PC-9 (cell line): ENCODE measurements around the gene NOTCH3. TPM values are rescaled to one million over a fixed set of nuclear protein-coding genes. Genes with fewer than 3 reads are reported as not detected.

Experiments
- BruUV-seq: library from RNA; stranded (reverse); fragments of 400-500 nt; replicated peaks from 2 replicates; lab custom pipeline; 2021; lab: Mats Ljungman, UMichigan
- CTCF ChIA-PET: fragments of 300-600 bp; sonication (Branson Sonifier 250); formaldehyde crosslinking; loops from one replicate; lab custom pipeline; 2022; ENCODE audit warnings: antibody characterized with exemption; lab: Charles Lee
- POLR2A ChIA-PET: fragments of 300-600 bp; sonication (Branson Sonifier 250); formaldehyde crosslinking; loops from one replicate; lab custom pipeline; 2022; ENCODE audit warnings: antibody characterized with exemption; ENCODE audit not compliant: unreplicated experiment; lab: Charles Lee
- DNase-seq, 2 experiments: peaks; one replicate each; pipeline versions ENCODE4 v3.0.0 to v3.0.0-alpha.2; 2015 to 2022; ENCODE audit warnings: mixed read lengths in 1 of 2
- H2AFZ ChIP-seq: fragments of 200-600 bp; sonication (generic); 2 replicates; pipeline ENCODE4 v1.8.1; 2017; ENCODE audit warnings: antibody characterized with exemption
- H3F3A ChIP-seq: fragments of 200-600 bp; sonication (generic); 2 replicates; pipeline ENCODE4 v1.8.1; 2017; ENCODE audit warnings: antibody characterized with exemption, mild to moderate bottlenecking, low read depth; ENCODE audit not compliant: insufficient read depth
- H3K27ac ChIP-seq: fragments of 200-600 bp; sonication (generic); 2 replicates; pipeline ENCODE4 v1.6.1; 2016; ENCODE audit warnings: mixed run types
- H3K27me3 ChIP-seq: fragments of 200-600 bp; sonication (generic); 2 replicates; pipeline ENCODE4 v1.6.1; 2016; ENCODE audit warnings: low read depth, mixed run types; ENCODE audit not compliant: insufficient read depth
- H3K36me3 ChIP-seq: fragments of 200-600 bp; sonication (generic); 2 replicates; pipeline ENCODE4 v1.6.1; 2016; ENCODE audit warnings: low read depth, mixed run types
- H3K4me1 ChIP-seq: fragments of 200-600 bp; sonication (generic); replicated peaks from 2 replicates; pipeline ENCODE4 v1.6.1; 2016; ENCODE audit warnings: mixed run types; ENCODE audit not compliant: insufficient read depth
- H3K4me2 ChIP-seq: fragments of 200-600 bp; sonication (generic); 2 replicates; pipeline ENCODE4 v1.6.1; 2017; ENCODE audit warnings: mixed run types
- H3K4me3 ChIP-seq: fragments of 200-600 bp; sonication (generic); 2 replicates; pipeline ENCODE4 v1.6.1; 2016; ENCODE audit warnings: mixed run types
- H3K79me2 ChIP-seq: fragments of 200-600 bp; sonication (generic); 2 replicates; pipeline ENCODE4 v1.6.1; 2017; ENCODE audit warnings: low read depth, mixed run types
- H3K9me2 ChIP-seq: fragments of 200-600 bp; sonication (generic); 2 replicates; pipeline ENCODE4 v1.8.1; 2017; ENCODE audit warnings: mild to moderate bottlenecking; ENCODE audit not compliant: insufficient read depth
- H3K9me3 ChIP-seq: fragments of 200-600 bp; sonication (generic); 2 replicates; pipeline ENCODE4 v1.8.1; 2016; ENCODE audit warnings: low read depth; ENCODE audit not compliant: insufficient read depth
- H4K20me1 ChIP-seq: fragments of 200-600 bp; sonication (generic); 2 replicates; pipeline ENCODE4 v1.8.1; 2017; ENCODE audit not compliant: insufficient read depth
- CTCF ChIP-seq: fragments of 200-600 bp; sonication (generic); conservative IDR thresholded peaks from 2 replicates; pipeline ENCODE4 v1.6.1; 2017; ENCODE audit warnings: mixed run types, antibody characterized with exemption, mild to moderate bottlenecking, moderate library complexity
- EZH2 ChIP-seq: fragments of 200-600 bp; sonication (generic); IDR thresholded peaks from 2 replicates; pipeline ENCODE4 v1.8.0; 2017; ENCODE audit warnings: antibody characterized with exemption, low read depth
- intact Hi-C: fragments of 100-400 bp; cut with micrococcal nuclease; formaldehyde crosslinking; loops from one replicate; pipeline ENCODE4 v1.10.0; 2022; ENCODE audit not compliant: unreplicated experiment
- total RNA-seq: library from RNA; stranded (reverse); gene quantifications from 2 replicates; pipeline ENCODE4 v1.2.3, GENCODE V29; 2021

Gene NOTCH3
- total RNA-seq, 1 experiment from 2014 or later = 115 TPM

GRCh38 chr19:15213715-15214381 lies 13.1 kb upstream of the NOTCH3 start:
- Histone ChIP-seq H3K4me2 (no peak overlapping the region), H3K27me3 (no peaks in the 10 kb centered on the region), H3K9me2 (no peaks in the 10 kb centered on the region), H3F3A (peaks cover 43% of the 10 kb centered on the region), H4K20me1 (no peaks in the 10 kb centered on the region), H3K4me1 (peaks cover 52% of the 10 kb centered on the region), H3K4me3 (no peak overlapping the region), H3K36me3 (no peaks in the 10 kb centered on the region), H3K9me3 (no peaks in the 10 kb centered on the region), H2AFZ (no peak overlapping the region), H3K27ac (no peak overlapping the region), H3K79me2 (no peaks in the 10 kb centered on the region)
- DNase-seq = no peak
- intact Hi-C loops = loop anchor here (1.0 kb wide), 1 partner anchor 11 kb away; no protein-coding TSS in a partner anchor
- no peak for TF ChIP-seq EZH2
- no peak for TF ChIP-seq CTCF
- ChIA-PET CTCF (interaction anchor here (0.6 to 0.7 kb wide), 2 partner anchors 12 to 1726 kb away, joined by 4 to 7 read pairs; no protein-coding TSS in a partner anchor), POLR2A (no interaction called here)
- no TSS peak for BruUV-seq

- TF ChIP-seq EZH2 = no peak
- TF ChIP-seq CTCF = no peak
- Histone ChIP-seq H3K79me2 (no peaks in the 10 kb centered on the region), H3K4me3 (no peak overlapping the region), H3K27me3 (no peaks in the 10 kb centered on the region), H3K27ac (no peak overlapping the region), H3K36me3 (no peaks in the 10 kb centered on the region), H3K4me1 (peaks cover 52% of the 10 kb centered on the region), H4K20me1 (no peaks in the 10 kb centered on the region), H3F3A (peaks cover 43% of the 10 kb centered on the region), H3K9me2 (no peaks in the 10 kb centered on the region), H2AFZ (no peak overlapping the region), H3K9me3 (no peaks in the 10 kb centered on the region), H3K4me2 (no peak overlapping the region)
- DNase-seq = no peak
- BruUV-seq = no TSS peak
- POLR2A ChIA-PET = no interaction called here
- intact Hi-C loops = no loop called here
- CTCF ChIA-PET = interaction anchor here (0.7 kb wide), 1 partner anchor 1725 kb away, joined by 7 read pairs; no protein-coding TSS in a partner anchor
These were observed 11.9 kb upstream of the NOTCH3 start for GRCh38 chr19:15212711-15213110.

GRCh38 chr19:15210323-15210781 lies 9.6 kb upstream of the NOTCH3 start:
- Histone ChIP-seq H3K27ac (peak overlapping the region; percentile 93), H3K9me3 (no peaks in the 10 kb centered on the region), H3K9me2 (no peaks in the 10 kb centered on the region), H3K27me3 (no peaks in the 10 kb centered on the region), H2AFZ (no peak overlapping the region), H4K20me1 (no peaks in the 10 kb centered on the region), H3K36me3 (no peaks in the 10 kb centered on the region), H3K4me3 (no peak overlapping the region), H3F3A (peaks cover 26% of the 10 kb centered on the region), H3K4me1 (peaks cover 31% of the 10 kb centered on the region), H3K79me2 (no peaks in the 10 kb centered on the region), H3K4me2 (peak overlapping the region; percentile 59)
- BruUV-seq = no TSS peak
- intact Hi-C loops = no loop called here
- TF ChIP-seq EZH2 = no peak
- no peak for TF ChIP-seq CTCF
- DNase-seq = peak; percentile 82 to 94
- POLR2A ChIA-PET = interaction anchor here (0.5 kb wide), 1 partner anchor 492 kb away, joined by 4 read pairs; no protein-coding TSS in a partner anchor
- CTCF ChIA-PET = interaction anchor here (0.5 to 0.6 kb wide), 3 partner anchors 8 to 119 kb away, joined by 5 to 9 read pairs (median 5); no protein-coding TSS in a partner anchor
